Activated gamma-delta T cell treated with Interleukin-2 at 50 U/mL for 16 hours (primary cell): ENCODE results near the gene RAB35.

Source experiments
- DNase-seq: peaks from one replicate; pipeline ENCODE4 v3.0.0-alpha.2; 2020

Gene RAB35

DNA sequence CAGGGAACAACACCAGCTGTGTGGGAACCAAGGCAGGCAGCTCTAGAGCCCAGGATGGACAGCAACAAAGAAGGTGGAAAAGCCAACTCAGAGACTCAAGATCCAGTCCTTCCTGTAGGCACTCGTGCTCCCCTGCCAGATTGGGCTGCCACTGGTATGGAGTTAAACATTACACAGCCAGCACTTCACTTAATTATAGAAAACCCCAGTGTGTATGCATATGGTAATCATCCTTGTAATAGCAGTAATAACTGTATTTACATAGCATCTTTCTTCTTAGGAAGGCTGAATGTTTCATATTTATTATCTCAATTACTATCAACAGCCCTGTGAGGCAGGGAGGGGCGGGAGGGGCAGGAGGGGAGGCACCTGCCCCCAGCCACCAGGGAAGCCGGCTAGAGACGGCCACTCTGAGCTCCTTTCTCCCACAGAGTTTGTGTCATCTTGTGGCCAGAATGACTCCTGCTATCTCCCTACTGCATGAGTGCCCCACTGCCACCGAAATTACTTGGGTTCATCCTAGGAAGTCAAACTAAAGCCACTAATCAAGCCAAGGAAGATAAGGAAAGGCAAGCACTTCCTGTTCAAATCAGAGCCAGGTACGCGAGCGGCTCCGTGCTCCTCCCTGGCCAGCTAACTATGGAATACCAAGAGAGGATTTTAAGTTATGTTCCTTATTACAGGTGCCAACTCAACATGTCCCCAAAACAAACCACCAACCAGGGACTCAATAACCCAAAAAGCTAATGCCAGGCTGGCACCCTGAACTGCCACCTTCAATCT is 15.7 kb upstream of the RAB35 start:
- no peak for DNase-seq

DNA sequence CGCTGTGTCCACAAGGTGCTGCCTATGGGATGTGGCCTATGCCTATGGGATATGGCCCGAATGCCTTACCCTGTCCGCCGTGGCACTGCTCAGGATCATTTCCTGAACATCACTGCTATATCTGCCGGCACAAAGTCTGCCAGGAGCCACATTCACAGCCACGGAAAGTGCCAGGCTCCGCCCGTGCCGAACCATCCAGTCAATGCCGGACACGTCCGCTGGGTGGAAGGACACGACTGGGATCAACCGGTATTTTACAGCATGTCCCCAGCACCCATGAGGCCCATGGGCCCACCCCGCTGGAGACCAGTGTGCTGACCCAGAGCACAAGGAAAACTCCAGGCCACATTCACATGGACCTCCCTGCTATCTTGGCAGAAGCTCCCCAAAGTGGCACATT is 14.6 kb upstream of the RAB35 start:
- no peak for DNase-seq

DNA sequence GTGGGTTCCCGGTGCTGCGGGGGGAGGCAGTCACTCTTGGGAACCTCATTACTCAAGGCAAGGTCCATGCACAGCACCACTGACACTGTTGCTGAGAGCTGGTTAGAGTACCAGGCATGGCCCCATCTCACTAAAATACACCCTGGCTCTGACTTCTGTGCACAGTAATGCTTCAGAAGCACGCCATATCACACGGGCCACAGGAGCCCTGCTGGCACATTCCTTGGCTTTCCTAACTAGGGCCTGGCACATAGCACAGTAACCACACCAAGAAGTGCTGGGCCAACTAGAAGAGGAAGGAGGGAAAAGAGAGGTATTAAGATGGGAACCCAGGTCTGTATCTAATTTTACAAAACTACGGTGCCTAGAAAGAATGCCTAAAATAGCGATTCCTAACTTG is 13.5 kb upstream of the RAB35 start:
- DNase-seq = no peak

DNA sequence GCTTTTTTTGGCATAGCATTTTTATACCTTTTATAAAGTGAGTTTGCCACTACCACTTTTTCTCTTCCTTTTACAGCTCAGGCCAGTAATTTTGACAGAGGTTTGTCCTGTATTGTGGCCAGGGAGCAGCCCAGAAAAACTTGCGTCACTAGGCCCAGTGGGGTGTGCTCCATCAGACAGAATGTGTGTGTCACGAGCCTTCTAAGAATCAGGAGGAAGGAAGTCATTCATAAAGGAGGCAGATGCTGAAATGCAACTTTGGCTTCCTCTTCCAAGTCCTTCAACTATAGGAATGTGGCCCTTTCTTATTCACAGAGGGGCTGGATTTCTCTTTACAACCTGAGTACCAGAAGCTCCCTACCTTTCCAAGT is 10.1 kb upstream of the RAB35 start:
- DNase-seq = no peak

DNA sequence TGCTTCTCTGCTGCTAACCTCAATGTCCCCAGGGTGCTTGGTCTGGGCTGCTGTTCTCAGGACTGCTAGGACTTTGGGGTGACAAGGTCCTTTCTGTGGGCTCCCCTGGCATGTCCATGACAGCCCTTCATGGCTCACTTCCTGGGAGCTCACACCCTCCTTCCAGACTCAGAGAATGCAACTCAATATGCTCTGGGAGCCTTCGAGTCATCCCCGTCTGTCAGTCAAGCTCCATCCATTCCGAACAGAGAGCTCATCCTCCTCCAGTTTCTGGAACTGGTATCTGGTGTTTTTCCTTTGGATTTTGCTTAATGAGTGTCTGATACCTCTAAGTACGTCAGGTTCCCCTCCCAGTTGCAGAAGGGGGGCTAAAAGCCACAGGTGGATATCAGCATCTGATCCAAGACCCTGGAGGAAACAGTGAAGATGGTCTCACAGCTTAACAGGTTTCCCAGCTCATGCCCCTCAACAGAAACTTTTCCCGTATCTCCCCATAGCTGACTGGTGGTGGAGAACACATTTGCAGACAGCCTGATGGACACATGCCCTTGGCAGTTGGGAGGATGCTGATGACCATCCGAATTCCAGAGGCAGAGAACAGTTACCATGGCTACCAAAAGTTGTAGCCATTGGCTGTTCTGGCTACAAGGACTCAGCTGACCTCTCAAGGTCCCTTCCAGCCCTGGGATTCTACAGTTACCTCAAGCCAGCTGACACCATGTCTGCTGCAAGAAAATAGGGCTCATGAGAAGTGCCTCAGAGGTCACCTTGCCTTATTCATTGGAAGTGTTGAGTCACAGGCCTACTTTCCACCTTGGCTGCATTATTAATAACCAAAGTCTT is 9.5 kb upstream of the RAB35 start:
- DNase-seq = no peak

DNA sequence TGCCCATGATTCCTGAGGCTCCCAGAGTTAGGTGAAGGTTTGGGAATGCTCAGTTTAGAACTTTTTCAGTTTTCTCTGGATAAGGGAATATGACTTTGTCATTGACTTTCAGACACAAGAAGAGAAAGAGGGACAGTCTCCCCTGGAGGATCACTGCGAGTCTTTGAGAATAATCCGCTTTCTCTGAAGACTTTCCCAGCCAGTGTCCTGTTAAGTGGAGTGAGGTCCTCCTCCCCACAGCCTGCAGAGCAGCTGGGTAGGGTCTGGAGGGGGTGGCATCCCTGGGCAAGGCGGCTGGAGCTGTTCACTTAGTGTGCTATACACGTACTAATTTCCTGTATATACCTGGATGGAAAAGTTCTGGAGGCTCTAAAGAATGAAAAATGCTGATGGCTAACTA is 8.5 kb upstream of the RAB35 start:
- no peak for DNase-seq

DNA sequence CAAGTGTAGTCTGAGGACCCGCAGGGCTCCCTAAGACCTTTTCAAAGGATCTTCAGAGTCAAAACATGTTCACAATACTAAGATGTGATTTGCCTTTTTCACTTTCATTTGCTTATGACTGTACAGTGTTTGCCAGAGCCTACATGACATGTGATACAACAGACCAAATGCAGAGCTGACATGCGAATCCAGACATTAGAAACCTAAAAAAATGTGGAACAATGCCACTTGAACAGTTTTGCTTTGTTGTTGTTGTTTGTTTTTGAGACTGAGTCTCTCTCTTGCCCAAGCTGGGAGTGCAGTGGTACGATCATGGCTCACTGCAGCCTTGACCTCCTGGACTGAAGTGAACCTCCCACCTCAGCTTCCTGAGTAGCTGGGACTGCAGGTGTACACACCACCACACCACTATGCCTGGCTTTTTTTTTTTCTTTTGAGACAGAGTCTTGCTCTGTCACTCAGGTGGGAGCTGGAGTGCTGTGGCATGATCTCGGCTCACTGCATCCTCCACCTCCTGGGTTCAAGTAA is 5.3 kb upstream of the RAB35 start:
- DNase-seq = no peak

DNA sequence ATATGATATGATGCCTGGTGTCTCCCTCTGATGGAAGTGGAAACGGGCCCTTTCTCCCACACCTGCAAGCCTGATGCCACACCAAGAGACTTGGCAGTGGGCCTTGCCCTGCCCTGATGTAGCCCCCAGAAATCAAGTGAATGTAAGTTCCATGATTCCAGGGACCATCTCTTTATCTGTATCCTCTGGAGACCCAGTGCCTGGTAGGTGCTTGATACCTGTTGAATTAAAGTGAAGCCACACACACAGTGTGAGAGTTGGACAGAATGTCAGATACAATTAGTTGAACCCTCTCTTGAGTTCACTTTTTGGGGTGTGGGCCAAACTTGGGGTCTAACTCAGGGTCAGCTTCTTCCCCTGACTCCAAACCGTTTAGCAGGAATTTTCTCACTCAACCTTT is 4.8 kb upstream of the RAB35 start:
- no peak for DNase-seq

DNA sequence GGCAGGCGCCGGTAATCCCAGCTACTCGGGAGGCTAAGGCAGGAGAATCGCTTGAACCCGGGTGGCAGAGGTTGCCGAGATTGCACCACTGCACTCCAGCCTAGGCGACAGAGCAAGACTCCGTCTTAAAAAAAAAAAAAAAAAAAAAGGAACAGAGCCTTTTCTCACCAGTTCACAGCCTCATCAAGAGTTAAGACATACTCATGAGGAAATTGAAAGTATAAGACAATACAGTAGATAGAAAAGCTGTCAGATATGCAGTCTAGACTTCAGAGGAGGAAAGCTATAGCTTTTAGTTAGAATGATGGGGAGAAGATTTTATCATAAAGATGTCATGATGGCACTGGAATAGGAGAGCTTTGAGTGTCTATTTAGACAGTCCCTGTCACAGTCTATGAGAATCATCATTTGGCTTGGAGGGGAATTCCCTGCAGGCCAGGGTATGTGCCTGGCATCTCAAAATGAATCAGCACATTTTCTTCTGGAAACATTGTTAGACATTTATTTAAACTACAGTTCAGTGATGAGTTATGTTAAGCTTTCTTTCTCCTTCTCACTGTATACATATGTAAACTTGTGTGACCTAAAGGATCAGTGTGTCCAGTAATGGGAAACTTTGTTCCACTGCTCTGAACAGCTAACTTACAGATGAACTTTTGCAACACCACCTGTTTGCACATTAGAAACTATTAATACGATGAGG is 2.9 kb upstream of the RAB35 start:
- no peak for DNase-seq

DNA sequence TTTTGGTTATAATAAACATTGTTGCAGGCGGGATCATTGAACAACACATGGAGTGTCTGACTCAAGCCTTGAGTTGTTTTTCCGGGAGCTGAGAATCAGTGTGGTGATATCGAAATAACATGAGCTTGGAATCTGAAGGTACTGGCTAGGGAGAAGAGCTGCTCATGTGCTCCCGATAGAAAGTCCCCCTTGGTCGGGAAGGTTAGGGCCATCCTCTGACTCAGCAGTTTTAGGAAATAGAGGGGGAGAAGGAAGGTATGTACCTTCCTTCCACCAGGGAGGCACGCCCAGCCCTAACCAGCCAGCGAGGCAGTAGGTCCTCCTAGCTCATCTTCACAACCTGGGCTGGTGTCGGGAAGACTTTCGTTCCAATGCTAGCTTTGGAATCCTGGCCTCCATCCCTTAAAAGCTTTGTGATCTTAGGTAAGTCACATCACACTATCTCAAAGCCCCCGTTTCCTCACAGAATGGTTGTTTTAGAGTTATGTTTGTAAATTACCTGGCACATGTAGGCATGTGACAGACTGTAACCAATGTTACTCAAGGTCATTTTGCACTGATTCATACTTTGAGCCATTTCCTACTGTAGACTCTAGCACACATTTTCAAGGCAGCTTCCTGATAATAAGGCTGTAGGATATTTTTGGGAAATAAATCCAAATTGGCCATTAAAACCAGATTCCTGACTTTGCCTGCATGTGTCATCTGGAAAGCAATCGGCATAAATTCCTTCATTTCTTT is 1.9 kb upstream of the RAB35 start:
- no peak for DNase-seq

DNA sequence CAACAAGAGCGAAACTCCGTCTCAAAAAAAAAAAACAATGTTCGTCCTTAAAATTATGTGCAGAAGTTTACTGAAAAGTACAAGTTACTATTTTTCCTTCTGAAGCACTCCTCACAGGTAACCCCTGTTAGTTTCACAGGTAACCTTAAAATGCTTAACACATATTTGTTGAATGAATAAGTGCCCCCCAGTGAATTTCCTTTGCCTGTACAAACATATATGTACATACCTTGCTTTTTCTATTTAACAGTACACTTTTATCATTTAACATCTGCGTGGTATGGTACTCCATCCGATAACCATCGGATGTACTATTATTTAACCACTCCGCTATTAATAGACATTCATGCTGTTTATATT is 1.4 kb upstream of the RAB35 start:
- no peak for DNase-seq

DNA sequence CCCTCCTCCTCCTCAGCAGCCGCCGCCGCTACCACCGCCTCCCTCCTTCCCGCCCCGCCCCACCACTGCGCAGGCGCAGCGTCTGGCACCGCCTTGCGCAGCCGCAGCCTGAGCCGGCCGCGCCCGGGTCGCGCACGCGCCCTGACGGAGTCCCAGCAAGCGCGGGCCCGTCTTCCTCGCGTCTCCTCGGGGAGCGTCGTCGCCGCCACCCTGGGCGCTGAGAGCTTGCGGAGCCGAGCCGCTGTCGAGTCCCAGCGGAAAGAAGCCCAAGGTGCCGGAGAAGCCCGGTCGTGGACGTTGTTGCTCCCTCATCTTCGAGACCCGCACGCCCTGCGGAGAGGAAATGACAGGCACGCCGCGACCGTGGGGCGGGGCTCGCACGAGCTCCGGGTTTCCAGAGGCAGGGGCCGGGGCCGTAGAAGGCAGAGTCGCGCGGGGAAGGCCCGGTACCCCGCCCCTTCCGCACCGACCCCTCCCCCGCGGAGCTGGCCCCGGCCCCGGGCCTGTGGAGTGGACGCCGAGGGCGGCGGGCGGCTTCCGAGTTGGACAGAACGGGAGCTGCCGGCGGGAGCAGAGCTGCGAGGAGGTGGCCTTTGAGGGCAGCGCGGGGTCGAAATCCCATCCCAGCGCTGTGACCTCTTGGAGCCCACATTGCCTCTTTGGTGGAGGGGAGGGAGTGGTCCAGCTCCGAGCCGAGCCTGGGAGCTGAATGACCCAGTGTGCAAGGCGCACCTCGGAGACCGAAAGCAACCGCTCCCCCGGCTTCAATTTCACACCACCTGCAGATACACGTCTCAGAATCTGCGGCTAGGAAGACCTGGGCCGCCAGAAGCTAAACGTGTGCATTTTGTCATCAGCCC is 469 bp upstream of the RAB35 start:
- peak; percentile 97 for DNase-seq

DNA sequence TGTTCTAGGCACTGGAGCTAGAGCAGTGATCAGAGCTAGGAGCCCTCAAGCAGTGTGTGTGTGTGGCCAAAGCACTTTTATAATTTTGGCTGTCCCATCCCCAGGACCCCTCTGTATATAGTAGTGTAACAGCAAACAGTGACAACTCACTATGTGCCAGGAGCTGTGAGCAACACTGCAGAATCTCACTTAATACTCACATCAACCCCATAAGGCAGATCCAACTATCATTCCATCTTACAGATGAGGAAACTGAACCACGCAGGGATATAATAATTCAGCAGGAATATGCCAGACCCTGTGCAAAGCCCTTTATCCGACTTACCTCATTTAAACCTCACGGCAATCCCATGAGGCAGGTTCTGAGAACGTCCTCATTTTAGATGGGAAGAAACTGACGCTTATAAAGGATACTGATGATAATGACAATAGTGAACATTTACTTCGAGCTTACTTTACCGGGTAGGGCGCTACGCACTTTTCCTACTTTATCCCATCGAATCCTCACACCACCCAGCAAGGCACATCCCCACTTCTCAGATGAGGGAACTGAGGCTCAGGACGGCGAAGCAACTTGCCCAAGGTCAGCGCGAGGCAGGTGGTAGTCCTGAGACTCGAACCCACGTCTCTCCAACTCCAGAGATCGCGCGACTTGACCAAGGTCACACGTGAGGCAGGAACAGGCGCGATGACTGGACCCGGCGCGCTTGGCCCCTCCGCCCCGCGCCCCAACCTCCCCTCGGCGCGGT is 687 bp downstream of the RAB35 start:
- DNase-seq = no peak

DNA sequence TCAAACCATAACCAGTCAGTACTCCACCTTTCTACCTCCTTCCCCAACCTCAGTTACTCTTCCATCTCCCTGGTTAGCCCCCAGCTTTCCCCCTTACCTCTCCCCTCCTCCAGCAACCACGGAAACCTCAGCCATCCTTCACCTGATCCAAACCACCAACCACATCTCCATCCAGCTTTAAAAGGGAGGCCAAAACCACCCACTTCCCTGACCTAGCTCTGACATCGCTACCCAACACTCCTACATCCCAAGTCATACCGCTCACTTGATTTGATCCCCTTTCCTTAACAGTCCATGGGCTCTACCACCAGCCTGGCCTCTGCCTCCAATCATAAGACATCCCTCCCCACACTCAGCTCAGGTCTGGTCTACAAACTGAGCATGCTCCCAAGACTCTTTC is 1.5 kb downstream of the RAB35 start:
- no peak for DNase-seq

DNA sequence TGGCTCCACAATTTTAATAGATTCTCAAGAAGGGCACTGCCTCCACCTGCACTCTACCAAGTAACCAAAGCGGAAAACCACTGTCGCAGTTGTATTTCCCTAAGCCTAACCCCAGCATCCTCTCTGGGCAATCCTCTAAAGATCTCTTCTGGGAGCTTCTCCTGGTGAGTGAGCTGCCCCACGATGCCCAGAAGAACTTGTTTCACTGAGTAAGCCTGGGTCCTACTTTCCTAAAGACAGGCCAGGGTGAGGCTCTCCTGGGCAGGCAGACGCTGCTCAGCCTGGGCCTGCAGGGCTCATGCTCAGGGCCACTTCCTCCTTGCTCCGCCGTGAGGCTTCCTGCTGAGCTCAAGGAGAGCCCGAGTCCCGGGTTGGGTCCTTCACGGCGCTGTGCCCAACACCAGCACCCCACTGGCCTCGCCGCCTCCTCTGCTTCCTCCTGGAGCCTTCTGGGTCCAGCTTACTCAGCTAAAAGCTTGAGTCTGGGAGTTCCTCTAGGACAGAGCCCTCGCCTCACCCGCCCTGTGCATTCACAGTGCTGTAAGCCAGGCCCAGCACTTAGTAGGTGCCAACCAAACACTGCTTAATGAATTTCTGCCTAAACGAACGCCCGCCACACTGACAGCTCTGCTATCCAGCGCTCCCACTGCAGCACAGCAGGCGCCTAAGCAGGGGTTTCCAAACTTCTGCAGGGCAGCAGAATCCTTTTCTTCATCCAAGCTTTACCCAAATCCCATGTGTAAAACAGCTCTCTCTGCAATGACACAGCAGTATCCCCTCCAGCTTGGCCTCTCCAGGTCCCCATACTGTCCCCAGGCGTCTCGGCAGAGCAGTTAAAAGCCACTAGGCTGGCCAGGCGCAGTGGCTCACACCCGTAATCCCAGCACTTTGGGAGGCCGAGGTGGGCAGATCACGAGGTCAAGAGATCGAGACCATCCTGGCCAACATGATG is 5.7 kb downstream of the RAB35 start:
- peak; percentile 43 for DNase-seq

DNA sequence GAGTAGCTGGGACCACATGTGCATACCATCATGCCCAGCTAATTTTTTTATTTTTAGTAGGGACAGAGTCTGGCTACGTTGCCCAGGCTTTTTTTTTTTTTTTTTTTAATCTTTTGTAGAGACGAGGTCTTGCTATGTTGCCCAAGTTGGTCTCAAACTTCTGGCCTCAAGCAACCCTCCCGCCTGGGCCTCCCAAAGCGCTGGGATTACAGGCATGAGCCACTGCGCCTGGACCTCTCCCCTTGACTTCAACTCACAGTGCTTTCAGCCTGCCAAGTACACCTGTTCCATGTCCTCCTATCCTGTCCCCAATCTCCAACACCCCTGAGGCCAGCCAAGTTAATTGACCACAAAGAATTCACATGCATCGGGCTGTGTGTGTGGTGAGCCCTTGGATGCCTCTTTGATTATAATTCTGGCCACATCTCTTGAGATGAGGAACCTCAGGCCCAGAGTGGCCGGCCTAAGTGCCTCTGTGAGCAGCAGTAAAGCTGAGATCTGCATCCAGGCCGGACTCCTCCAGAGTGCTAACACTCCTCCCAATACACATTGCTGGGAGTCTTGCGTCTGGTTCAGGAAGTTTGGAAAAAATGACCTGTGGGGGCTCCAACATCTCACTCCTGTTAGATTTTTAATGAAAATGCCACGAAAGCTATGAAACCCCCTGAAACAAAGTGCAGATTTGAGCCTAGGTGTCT is 6.8 kb downstream of the RAB35 start:
- DNase-seq = no peak

DNA sequence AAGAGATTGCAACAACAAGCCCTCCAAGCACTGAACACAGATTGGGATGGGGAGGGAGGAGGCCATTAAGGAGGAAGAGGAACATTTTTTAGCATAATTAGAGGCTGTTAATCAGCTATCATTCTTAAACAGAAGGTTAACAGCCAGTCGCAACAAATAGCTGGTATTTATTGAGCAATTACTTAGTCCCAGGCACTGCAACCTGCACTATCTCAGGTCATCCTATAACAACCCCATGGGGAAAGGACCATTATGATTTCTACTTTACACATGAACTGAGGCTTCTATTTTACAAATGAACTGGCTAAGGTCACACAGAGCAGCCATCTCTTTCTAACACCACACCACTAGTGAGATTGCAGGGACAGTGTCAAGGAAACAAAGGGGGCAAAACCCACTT is 10.4 kb downstream of the RAB35 start:
- no peak for DNase-seq

DNA sequence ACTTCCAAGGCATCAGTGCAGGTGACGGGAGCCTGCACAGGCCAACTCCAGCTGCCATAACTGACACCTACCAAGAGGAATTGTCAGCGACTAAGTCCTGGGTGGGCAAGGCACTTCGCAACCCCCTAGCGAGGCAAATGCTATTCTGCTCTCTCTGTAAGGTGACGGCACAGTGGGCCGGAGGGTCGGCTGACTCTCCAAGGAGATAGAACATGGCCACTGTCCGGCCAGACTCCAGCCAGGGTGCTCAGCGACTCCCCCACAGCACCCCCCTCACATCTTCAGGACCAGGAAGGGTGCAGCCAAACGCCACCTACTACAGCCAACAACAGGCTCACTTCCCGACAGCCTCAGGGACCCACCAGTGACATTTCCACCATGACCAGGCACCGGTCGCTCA is 13.2 kb downstream of the RAB35 start:
- DNase-seq = no peak

DNA sequence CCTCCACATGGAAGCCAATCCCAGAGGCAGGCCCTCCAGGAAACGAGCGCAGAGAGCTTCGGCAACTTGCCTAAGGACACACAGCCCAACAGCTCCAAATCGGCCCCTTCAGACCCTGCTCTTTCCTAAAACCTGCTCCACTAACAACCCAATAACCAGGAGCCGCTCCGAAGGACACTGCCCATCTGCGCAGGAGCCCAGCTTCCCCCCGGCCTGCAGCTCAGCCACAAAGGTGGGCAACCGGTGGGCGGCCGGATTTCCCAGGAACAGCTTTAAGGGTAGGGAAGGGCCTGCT is 13.6 kb downstream of the RAB35 start:
- DNase-seq = no peak
